HG03521 (cell line): ENCODE measurements around the gene PSME4.

ENCODE experiments used
- ATAC-seq: cut with Tn5 transposase; IDR thresholded peaks from one replicate; pipeline ENCODE4 v1.9.1; 2021; ENCODE audit warnings: mild to moderate bottlenecking, moderate library complexity; ENCODE audit not compliant: unreplicated experiment

PSME4 gene

GRCh38 chr2:53970724-53971602 lies at the start of gene PSME4:
PSME4 (minus strand) TSS chr2:53970993; CDS start chr2:53970784, 209 bp downstream.
- peak; percentile 88 for ATAC-seq

- no peak for ATAC-seq
Measured at GRCh38 chr2:54015798-54016699, 45.3 kb upstream of the PSME4 start.

GRCh38 chr2:54013996-54014395 lies 43.2 kb upstream of the PSME4 start:
- ATAC-seq: no peak

GRCh38 chr2:54012538-54013141 lies 41.8 kb upstream of the PSME4 start:
- ATAC-seq: no peak

GRCh38 chr2:54009549-54009948 lies 38.8 kb upstream of the PSME4 start:
- no peak for ATAC-seq

GRCh38 chr2:54008439-54008838 lies 37.6 kb upstream of the PSME4 start:
- ATAC-seq: no peak

GRCh38 chr2:54000524-54000923 lies 29.7 kb upstream of the PSME4 start:
- no peak for ATAC-seq

- no peak for ATAC-seq
Measured at GRCh38 chr2:54000122-54000521, 29.3 kb upstream of the PSME4 start.

- ATAC-seq: no peak
Measured at GRCh38 chr2:53998834-53999233, 28.0 kb upstream of the PSME4 start.

GRCh38 chr2:53994818-53995808 lies 24.3 kb upstream of the PSME4 start:
- no peak for ATAC-seq

- ATAC-seq: no peak
Measured at GRCh38 chr2:53991948-53992347, 21.2 kb upstream of the PSME4 start.

GRCh38 chr2:53989210-53989862 lies 18.5 kb upstream of the PSME4 start:
- ATAC-seq: no peak

- peak; percentile 61 for ATAC-seq
Measured at GRCh38 chr2:53987336-53987921, 16.6 kb upstream of the PSME4 start.

GRCh38 chr2:53985646-53986045 lies 14.9 kb upstream of the PSME4 start:
- ATAC-seq: no peak

GRCh38 chr2:53969968-53970723 lies 647 bp downstream of the PSME4 start:
- peak; percentile 21 for ATAC-seq

GRCh38 chr2:53969285-53969967 lies 1.4 kb downstream of the PSME4 start:
- ATAC-seq: no peak

- no peak for ATAC-seq
Measured at GRCh38 chr2:53964987-53965687, 5.7 kb downstream of the PSME4 start.
